GM18907 (cell line): ENCODE results near the gene LATS1.
"Not testable (repeated sequence)": the region's sequence is repeated elsewhere in the genome, so short reads cannot be mapped to it uniquely, and the experiment has no call there.

Experiments
- ATAC-seq: cut with Tn5 transposase; IDR thresholded peaks from one replicate; pipeline ENCODE4 v1.9.1; 2021; ENCODE audit warnings: mild to moderate bottlenecking, moderate library complexity; ENCODE audit not compliant: unreplicated experiment

Gene LATS1

DNA sequence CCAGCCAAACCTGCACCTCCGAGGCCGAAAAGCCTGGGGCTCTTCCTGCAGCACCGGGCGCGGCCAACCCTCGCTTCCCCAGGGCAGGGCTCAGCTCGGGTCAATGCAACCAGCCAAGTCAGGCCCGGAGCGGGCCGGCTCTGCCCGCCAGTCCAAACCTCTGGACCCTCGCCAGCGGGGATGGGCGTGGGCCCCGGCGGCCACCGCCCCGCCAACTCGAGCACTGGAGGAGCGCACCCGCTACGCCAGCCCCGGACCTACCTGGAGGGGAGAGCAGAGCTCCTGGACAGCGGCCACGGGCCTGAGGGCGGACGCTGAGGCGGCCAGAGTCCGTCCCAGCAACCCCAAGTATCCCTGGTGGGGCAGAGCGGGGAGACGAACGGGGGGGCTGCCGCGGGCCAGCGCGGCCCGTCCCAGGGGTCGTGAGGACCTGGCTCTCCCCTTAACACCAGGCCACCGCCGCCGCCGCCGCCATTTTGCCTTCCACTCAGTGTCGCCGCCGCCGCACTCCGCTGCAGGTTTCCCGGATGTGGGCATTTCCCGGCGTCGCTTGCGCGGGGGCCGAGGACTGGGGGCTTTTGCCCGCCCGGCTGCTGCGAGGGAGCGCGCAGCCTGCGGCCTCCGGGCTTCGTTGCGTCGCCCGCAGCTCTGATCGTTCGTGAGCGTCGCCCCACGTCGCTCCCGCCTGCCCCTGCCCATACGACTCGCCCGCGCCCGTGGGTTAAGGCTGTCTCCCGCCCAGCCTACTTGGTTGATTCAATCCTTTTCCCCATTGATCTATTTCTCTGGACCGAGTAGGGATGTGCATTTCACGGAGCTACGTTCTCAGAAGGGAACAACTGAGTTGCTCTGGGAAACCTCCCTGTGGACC, at the start of gene LATS1:
Gene LATS1 (minus strand): TSS at position 514 of the 871 bp plus-strand sequence. CDS start 15,975 bp downstream, outside the sequence.
- peak; percentile 85 for ATAC-seq

DNA sequence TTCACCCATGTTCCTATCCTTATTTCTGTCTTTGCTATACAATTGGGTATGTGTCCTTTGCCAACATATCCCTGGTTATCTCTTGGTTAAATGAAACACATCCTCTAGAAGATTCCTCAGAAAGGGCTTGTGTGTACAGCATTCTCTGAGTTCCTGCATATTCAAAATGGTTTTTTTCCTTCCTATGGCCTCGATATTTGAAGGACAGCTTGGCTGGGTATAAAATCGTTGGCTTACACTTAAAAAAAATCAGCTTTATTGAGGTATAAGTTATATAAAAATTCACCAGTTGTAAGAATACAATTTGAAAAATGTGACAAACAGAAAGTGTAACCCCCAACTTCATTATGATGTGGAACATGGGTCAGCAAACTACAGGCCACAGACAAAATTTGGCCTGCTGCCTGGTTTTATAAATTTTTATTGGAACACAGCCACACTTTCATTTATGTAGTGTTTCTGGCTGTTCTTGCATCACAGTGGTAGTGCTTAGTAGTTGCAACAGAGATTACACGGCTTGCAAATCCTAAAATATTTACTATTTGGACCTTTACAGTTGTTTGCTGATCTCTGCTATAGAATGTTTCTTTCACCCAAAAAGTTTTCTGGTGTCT, 48.4 kb upstream of the LATS1 start:
- no peak for ATAC-seq

DNA sequence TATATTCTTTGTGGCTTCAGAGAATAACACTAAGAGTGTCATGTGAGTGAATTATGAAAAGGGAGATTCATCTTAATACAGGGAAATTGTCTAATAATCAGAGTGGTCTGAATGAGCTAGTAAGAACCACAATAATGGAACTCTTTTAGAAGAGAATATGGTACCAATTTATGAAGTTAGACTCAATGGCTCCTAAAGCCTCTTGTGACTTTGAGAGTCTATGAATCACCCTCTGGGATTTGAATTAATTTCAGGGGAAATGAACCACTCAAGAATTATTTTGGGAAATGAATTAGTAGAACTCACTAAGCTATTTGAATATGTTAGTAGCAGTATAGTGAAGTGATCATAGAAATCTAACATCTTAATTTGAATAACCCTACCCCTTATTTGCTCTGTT, 46.0 kb upstream of the LATS1 start:
- no peak for ATAC-seq

DNA sequence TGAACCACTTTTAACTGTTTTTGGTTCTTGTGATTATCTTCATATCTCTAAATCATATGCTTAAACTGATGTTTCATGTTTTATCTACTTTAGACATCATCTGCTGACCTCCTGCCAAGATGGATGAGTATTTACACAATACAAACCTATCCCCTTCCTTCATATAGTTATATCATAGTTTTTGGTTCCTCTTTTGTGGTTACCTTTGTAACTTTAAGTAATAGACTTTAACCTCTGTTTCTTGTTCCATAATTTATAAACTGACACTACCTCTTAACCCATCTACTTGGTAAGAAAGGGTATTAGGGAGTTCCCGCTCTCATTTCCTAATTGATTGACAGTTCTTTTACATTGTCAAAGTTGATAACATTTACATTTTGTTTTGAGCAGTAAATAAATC, 43.5 kb upstream of the LATS1 start:
- ATAC-seq = peak; percentile 93

DNA sequence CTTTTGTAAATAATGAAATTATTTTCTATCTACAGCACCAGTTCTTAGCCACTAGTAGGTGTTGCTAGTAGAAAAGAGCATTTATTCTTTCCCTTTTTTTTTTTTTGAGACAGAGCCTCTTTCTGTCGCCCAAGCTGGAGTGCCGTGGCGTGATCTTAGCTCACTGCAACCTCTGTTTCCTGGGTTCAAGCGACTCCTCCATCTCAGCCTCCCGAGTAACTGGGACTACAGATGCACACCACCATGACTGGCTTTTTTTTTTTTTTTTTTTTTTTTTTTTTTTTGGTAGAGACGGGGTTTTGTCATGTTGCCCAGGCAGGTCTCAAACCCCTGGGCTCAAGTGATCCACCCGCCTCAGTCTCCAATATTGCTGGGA, 38.3 kb upstream of the LATS1 start:
- ATAC-seq = no peak

DNA sequence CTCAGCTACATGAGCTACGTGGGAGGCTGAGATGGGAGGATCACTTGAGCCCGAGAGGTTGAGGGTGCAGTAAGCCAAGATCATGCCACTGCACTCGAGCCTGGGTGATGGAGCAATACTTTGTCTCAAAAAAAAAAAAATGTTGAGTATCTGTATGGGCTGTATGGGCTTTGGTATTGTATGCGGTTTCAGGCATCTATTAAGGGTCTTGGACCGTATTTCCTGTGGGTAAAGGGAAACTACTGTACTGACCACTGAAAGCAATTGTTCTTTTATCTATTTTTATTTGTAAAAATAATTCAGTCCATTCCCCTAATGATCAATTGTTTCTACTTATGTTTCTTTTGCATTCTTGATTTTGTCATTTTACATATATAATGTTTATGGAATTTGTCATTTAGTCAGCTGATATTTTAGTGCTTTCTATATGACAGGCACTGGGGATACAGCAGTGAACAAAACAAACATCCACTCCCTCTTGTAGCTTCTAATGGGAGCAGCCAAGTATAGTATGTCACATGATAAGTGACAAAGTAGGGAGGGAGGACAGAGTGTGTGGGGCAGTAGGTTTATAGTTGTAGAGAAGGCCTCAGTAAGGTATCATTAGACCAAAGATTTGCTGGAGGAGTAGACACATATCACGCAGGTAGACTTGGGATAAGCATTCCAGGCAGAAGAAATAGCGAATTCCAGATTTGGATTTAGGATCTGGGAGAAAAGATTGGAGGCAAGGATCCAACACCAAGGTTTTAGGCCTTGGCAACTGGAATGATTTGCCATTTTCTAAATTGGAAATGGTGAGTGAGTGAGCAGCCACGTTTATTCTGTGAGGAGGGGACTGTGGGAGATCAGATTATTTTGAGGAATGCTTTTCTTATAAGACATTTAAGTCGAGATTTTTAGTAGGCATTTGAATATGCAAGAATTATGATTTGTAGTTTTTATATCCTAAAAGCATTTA, 37.7 kb upstream of the LATS1 start:
- peak; percentile 74 for ATAC-seq

DNA sequence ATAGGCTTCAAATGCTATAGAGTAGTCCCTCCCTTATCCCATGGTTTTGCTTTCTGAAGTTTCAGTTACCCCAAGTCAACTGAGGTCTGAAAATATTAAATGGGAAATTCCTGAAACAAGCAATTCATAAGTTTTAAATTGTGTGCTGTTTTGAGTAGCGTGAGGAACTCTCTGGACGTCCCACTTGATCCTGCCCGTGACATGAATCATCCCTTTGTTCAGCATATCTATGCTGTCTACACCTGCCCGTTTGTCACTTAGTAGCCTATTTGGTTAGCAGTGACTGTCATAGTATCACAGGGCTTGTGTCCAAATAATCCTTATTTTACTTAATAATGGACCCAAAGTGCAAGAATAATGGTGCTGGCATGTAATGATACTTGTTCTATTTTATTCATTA, 36.6 kb upstream of the LATS1 start:
- no peak for ATAC-seq

DNA sequence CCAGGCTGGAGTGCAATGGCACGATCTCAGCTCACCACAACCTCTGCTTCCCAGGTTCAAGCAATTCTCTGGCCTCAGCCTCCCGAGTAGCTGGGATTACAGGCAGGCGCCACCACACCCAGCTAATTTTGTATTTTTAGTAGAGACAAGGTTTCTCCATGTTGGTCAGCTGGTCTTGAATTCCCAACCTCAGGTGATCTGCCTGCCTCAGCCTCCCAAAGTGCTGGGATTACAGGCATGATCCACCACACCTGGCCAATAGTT, 35.4 kb upstream of the LATS1 start:
- not testable (repeated sequence) for ATAC-seq

DNA sequence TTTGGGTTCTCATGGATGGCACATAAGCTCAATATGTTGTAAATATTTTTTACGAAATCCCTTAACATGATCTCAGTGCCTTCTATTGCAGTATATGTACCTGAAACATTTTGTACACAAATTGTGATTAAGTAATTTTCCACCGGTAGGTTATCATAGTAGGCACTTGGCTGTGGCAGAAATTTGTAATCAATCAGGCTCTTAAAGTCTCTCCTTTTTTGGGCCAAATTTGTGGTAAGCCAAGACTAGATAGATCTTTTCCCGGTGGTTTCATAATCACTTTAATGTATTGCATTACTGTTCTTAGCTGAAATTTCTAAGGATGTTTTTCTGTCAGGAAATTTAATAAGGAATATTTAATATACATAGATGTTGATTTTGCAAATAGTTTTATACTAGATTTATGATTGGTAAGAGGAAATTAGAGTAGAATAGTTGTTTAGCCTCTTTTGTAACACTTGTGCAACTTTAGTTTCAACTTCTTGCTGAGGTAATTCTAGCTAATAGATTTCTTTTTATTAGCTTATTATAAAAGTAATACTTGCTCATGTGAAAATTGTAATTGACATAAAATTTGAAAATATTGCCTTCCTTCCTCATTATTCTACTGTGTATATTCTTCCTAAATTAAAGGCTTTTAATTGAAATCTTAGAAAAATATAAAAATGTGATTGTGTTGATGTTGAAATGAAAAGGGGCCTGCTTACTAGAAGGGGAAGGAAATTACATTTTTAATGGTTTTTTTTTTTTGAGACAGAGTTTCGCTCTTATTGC, 34.9 kb upstream of the LATS1 start:
- ATAC-seq = no peak

DNA sequence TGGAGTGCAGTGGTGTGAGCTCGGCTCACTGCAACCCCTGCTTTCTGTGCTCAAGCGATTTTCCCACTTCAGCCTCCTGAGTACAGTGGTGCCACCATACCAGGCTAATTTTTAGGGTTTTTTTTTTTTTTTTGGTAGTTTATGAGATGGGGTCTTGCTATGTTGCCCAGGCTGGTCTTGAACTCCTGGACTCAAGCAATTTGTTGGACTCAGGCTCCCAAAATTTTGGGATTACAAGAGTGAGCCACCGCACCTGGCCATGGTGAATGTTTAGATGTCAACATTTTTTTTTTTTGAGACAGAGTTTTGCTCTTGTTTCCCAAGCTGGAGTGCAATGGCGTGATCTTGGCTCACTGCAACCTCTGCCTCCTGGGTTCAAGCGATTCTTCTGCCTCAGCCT, 34.0 kb upstream of the LATS1 start:
- ATAC-seq = not testable (repeated sequence)

DNA sequence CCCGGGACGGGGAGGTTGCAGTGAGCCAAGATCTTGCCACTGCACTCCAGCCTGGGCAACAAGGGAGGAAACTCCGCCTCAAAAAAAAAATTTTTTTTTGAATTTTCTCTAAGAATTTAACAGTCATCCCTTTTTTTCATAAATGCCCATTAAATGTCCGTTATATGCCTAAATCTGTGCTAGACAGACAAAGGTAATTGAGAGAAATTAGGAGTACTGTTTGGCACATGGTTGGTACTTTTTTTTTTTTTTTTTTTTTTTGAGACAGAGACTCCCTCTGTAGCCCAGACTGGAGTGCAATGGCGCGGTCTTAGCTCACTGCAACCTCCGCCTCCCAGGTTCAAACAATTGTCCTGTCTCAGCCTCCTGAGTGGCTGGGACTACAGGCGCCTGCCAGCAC, 33.3 kb upstream of the LATS1 start:
- ATAC-seq = no peak

DNA sequence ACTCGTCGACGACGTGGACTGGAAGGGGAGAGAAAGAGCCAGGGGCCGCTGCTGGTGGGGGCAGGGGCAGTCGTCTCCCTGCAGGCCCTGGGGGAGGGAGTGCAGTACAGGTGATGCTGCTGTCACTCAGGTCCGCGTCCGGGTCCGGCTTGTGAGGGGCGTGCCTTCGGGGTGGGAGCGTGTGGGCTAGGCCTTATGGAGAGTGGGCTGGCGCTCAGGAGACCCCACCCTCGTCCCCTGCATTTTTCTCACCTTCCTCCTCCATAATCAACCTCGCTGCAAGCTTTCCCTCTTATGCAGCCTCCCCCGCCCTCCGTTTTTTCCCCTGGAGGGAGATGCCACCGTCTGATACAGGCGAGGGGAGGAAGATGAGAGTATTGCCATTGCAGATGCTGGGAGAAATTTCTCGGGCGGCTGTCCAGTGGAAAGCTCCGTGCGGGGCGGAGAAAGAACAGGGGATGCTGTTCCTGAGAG, 32.3 kb upstream of the LATS1 start:
- peak; percentile 53 for ATAC-seq

DNA sequence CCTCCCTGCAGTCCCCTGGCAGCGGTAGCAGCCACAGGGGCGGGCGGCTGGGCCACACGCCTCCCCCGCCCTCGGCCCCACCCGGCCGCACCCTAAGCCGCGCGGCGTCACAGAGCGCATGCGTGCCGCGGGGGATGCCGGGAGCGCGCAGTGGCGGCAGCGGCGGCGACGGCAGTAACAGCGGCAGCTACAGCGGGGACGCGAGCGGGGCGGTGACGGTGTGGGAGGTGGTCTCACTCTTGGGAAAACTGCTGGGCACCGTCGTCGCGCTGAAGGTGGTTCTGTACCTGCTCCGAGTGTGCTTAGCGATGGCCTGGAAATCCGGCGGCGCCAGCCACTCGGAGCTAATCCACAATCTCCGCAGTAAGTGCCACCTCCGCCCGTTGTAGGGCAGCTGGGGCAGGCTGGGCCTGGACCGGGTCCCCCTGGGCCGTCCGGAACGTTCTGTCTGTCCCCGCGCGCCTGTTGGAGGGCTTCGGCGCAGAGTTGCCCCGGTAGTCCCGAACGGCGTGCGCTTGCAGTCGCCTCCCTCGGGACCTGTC, 31.8 kb upstream of the LATS1 start, which contains the start of gene PCMT1:
Gene PCMT1 (plus strand): TSS at position 148 of the 542 bp plus-strand sequence. CDS start 161 bp downstream, at position 309.
- ATAC-seq = peak; percentile 88

DNA sequence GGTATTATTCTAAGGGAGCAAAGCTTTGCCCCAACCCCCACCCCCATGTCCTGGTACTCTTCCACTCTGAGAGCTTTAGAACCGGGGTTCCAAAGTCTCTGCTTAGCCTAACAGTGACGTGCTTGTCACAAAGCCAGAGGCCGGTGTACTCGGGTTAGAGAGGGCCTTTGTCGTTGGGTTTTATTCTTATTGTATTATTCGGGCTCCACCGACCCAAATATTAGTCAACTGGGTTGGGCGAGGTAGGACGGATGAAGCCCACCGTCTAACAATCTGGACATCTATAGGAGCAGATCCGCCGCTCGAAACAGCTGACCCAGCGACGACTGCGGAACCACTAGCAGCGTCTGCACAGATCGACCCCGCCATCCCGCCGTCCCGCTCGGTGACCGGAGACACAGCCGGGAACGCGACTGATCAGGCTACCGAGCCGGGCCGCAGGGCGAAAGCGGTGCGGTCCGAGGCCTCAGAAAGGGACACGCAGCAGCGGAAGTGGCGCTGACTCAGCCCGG, 31.2 kb upstream of the LATS1 start:
- peak; percentile 13 for ATAC-seq

DNA sequence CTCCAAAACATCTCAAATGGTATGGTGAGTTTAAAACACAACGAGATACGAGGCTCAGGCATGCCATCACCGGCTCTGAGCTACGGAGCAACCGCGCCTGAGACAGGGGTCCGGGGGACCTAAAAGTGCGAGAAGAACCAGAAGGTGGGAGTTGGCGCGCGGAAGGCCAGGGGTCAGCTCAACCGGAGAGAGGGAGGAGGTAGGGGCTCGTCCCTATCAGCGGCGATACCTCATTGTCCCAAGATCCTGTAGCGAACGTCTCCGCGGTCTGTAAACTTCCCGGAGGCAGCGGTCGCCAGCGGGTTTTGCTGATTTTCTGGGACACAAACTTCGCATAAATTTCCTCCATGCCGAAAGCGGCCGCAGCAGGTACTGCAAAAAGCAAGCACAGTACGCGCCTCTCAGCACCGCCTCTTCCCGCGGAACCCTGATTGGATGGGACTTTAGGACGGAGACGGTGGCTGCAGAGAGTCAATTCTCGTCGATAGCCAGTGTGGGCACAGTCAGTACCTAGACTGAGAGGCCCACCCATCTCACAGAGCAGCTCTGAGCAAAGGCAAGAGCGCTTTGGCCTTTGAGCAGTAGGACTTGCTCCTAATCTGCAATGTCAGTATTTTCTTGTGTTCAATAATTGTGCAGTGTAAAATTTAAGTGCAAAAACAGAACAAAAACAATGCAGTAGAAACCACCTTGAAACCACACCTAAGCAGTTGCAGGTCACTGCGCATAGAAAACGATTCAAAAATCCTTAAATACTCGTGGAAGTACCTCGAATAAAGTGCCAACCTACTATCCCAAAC, 28.4 kb upstream of the LATS1 start, which contains the start of gene NUP43:
Gene NUP43 (minus strand): TSS at position 383 of the 800 bp plus-strand sequence. CDS start 34 bp downstream, at position 349.
- ATAC-seq = peak; percentile 57

DNA sequence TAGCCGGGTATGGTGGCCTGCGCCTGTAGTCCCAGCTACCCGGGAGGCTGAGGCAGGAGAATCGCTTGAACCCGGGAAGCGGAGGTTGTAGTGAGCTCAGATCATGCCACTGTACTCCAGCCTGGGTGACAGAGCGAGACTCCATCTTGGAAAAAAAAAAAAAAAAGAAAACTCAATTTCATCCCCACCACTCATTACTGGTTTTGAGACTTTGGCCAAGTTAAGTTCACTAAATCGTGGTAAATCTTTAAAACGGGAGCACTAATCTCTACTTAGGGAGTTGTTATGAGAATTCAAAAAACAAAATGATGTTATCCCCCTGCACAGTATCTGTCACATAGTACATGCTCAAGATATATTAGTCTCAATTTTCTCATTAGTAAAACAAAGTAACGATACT, 27.4 kb upstream of the LATS1 start:
- not testable (repeated sequence) for ATAC-seq

DNA sequence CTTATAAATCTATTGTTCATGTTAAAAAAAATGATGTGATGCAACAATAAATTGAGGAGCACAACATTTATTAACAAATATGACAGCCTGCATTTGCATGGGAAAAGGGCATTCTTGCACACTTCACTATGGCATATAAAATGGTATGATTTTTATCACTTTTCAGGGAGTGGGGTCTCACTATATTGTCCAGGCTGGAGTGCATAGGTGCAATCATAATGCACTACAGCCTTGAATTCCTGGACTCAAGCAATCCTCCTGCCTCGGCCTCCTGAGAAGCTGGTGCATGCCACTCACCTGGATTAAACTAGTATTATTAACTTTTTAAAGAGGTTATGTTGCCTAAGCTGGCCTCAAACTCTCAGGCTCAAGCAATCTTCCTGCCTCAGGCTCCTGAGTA, 17.0 kb upstream of the LATS1 start:
- no peak for ATAC-seq

DNA sequence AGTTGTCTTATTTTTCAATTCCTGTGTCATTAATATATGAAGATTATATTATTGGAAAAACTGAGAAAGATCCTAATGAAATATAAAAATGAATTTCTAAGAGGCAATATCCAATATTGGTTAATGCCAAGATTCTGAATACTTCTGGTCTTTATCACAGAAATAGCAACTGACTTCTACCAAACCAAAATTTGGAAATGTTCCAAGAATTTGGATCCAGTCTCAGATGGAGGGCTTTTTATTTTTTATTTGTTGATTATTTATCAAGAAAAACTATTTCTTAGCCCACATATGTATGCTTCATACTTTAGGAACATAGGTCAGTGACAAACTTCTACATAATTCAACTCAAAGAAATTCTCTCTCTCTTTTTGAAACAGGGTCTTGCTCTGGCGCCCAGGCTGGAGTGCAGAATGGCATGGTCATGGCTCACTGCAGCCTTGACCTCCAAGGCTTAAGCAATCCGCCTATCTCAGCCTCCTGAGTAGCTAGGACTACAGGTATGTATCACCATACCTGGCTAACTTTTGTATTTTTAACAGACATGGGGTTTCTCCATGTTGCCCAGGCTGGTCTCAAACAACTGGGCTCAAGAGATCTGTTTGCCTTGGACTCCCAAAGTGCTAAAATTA, 15.3 kb upstream of the LATS1 start:
- ATAC-seq = no peak

DNA sequence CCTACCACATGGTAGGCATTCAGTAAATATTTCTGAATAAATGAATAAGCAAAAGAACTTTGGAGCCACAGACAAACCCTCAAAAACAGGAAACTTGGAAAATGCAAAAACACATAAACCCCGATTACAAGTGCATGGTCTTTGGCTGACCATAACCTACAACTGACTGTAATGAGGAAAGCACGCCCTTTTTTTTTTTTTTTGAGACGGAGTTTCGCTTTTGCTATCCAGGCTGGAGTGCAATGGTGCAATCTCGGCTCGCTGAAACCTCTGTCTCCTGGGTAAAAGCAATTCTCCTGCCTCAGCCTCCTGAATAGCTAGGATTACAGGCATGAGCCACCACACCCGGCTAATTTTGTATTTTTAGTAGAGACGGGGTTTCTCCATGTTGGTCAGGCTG, 11.9 kb upstream of the LATS1 start:
- ATAC-seq = no peak
